Subcutaneous adipose tissue (tissue), 4 donors: Measurements from ENCODE around the gene RORB. TPM values are rescaled to one million over a fixed set of nuclear protein-coding genes. Genes with fewer than 3 reads are reported as not detected.

Experiments used
- total RNA-seq, 4 donors: library from RNA; depleted of rRNA; stranded (reverse); fragments of >200 nt; gene quantifications; one replicate each; pipeline ENCODE4 v1.1.0, GENCODE V29; 2016
- TF ChIP-seq, protein P1 (sequence below): fragments of 450-650 bp; IDR thresholded peaks from one replicate; pipeline ENCODE4 v1.5.1; 2016; ENCODE audit warnings: low read depth, mild to moderate bottlenecking, control low read depth, antibody characterized with exemption, moderate library complexity

The RORB gene
- 10 to 100 TPM in 1 of 4 donors, 1 to 10 TPM in 1, under 1 TPM in 2; 0.51 to 10.2 (median 1.7) TPM for total RNA-seq

DNA sequence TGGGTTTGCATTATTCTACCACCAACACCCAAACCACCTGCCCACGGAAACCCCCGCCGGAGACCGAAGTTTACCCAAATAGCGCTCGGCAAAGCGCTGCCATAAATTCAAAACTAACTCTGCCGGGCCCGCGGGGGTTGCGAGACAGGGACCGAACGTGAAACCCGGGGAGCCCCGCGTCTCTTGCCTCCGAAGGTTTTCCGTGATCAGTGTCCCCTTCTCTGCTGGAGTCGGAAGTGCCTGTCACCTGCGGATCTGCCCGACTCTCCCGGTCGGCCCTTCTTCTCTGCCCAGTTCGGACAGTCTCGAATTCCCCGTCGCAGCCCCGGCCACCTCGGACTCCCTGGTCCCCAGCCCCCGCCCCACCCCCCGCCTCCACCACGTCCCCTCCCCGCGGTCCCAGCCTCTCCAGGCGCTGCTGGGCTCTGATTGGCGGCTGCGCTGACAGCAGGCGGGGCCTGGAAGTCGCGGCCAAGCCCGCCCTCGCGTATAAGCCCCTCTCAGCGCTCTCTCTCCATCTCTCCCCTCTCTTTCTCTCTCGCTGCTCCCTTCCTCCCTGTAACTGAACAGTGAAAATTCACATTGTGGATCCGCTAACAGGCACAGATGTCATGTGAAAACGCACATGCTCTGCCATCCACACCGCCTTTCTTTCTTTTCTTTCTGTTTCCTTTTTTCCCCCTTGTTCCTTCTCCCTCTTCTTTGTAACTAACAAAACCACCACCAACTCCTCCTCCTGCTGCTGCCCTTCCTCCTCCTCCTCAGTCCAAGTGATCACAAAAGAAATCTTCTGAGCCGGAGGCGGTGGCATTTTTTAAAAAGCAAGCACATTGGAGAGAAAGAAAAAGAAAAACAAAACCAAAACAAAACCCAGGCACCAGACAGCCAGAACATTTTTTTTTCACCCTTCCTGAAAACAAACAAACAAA is at the start of gene RORB:
RORB (plus strand) TSS at position 517 of the 929 bp plus-strand sequence. CDS start 642 bp downstream, outside the sequence.
- TF ChIP-seq, protein P1, sequence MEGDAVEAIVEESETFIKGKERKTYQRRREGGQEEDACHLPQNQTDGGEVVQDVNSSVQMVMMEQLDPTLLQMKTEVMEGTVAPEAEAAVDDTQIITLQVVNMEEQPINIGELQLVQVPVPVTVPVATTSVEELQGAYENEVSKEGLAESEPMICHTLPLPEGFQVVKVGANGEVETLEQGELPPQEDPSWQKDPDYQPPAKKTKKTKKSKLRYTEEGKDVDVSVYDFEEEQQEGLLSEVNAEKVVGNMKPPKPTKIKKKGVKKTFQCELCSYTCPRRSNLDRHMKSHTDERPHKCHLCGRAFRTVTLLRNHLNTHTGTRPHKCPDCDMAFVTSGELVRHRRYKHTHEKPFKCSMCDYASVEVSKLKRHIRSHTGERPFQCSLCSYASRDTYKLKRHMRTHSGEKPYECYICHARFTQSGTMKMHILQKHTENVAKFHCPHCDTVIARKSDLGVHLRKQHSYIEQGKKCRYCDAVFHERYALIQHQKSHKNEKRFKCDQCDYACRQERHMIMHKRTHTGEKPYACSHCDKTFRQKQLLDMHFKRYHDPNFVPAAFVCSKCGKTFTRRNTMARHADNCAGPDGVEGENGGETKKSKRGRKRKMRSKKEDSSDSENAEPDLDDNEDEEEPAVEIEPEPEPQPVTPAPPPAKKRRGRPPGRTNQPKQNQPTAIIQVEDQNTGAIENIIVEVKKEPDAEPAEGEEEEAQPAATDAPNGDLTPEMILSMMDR: no peak

DNA sequence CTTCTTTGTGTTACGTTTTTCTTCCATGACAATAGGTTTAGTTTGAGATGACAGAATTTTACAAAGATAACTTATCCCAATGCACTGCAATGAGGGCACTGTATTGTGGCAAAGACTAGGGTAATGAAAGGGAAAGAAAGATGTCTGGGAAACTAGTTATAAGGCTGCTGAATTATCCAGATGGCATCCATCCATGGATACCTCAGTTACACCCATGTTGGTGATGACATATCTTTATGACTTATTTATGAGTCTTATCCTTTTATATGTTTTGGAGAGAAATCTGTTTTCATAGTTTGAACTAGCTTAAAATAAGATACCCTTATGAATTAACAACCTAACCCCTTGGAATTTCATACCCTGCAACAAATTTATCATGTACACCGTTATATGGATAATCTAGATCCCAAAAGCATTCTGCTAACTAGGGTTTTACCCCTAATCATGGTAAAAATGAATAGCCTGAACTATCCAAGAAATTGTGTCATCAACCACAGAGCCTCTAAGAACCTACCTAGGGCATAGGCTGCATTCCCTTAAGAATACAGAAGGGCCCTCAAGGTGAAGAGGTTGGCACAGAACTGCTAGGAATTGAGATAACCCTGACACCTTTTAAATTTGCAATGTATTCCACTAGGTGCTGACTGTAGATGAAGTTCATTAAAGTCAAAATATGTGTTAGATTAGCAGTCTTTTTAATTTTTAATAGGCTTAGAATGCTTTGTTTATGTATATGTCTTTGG is 49.5 kb upstream of the RORB start:
- TF ChIP-seq, protein P1: no peak

DNA sequence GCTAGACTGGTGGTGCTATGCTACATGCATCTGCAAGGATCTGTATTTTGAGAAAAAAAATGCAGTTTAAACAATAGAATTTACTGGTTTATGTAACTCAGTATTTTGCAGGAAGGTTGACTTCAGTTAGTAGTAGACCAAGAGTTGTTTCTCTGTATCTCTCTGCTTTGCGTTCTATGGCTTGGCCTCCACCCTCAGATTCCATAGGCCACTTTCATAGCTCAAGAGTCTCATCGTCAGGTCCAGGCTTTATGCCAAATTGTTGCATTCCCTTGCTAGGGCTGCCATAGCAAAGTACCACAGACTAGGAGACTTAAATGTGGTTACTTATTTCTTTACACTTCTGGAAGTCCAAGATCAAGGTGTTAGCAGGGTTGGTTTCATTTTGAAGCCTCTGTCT is 48.1 kb upstream of the RORB start:
- TF ChIP-seq, protein P1: no peak

DNA sequence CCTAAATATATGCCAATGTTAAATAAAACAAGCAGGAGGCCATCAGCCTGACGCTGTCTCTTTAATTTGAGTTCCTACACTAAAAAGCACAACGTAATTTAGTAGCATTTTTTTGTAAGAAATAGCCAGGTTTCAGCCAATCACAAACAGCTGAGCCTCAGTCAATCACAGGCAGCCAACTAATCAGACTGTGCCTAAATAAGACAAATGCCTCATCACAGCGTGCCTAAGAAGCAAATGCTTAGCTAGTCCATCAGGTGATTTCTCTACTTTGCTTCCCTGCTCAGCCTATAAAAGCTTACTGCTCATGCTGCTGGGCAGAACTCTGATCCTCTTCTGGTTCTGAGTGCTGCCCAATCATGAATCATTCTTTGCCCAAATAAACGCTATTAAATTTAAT is 38.3 kb upstream of the RORB start:
- TF ChIP-seq, protein P1: no peak

DNA sequence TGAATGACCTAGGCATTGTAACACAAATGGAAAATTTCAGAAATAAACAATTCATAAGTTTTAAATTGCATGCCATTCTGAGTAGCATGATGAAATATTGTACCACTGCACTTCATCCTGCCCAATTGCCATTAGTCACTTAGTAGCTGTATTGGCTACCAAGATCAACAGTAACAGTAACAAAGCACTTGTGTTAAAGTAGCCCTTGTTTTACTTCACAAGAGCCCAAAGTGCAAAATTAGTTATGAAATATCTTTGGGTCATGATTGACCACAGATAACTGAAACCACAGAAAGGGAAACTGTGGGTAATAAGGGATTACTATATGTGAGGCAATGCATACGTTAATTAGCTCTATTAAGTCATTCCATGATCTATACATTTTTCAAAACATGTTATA is 33.3 kb upstream of the RORB start:
- TF ChIP-seq, protein P1: no peak

DNA sequence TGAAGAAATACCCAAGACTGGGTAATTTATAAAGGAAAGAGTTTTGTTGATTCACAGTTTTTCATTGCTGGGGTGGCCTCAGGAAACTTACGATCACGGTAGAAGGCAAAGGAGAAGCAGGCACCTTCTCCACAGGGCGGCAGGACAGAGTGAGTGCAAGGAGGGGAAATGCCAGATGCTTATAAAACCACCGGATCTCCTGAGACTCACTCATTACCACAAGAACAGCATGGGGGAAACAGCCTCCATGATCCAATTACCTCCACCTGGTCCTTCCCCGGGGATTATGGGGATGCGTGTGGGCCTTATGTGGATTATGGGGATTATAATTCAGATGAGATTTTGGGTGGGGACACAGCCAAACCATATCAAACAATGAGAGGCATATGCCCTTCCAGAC is 18.5 kb upstream of the RORB start:
- TF ChIP-seq, protein P1: no peak

DNA sequence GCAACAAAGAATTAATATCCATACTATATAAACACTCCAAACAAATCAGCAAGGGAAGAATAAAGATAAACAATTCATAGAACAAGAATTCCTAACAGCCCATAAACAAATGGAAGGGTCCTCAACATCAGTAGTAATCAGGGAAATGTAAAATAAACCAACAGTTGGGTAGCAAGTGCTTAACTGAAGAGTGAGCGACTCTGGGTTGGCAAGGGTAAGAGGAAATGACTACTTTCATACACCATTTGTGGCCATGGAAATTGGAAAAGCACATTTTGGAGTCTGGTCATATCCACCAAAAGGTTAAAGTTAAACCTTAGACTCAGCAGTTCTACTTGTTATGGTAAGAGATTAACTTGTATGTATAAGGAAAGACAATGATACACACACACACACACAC is 17.4 kb upstream of the RORB start:
- TF ChIP-seq, protein P1: no peak
